Panc1 (cell line): ENCODE results near the gene ATF1.

Source experiments
- POLR2AphosphoS5 ChIP-seq: IDR thresholded peaks from 2 replicates; pipeline ENCODE4 v1.6.1; 2012; ENCODE audit warnings: mild to moderate bottlenecking, low read depth, low read length, moderate library complexity
- TF ChIP-seq, protein P1 (sequence below): fragments of 450-650 bp; IDR thresholded peaks from 2 replicates; pipeline ENCODE4 v1.5.1; 2017; ENCODE audit warnings: mild to moderate bottlenecking
- TF ChIP-seq, protein P2 (sequence below), 2 experiments: IDR thresholded peaks; 2 replicates each; pipeline ENCODE4 v1.6.1; 2011 to 2012; ENCODE audit warnings: low read depth in 2 of 2, control low read depth in 1 of 2, low read length in 1 of 2, mild to moderate bottlenecking in 1 of 2, moderate library complexity in 1 of 2; ENCODE audit not compliant: insufficient read depth in 1 of 2

DNA sequence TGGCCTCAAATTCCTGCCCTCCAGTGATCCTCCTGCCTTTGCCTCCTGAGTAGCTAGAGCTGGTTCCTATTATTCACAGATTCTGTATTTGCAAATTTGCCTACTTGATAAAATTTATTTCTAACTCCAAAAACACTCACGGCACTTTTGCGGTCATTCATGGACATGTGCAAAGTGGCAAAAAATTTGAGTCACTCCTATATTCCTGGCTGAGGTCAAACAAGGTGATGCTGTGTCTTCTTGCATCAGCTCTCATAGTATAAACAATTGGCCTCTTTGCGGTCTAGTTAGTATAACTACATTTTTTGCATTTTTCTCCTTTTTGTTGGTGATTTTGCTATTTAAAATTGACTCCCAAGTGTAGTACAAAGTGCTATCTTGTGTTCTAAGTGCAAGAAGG is 24.7 kb downstream of the ATF1 start:
- TF ChIP-seq, protein P1, sequence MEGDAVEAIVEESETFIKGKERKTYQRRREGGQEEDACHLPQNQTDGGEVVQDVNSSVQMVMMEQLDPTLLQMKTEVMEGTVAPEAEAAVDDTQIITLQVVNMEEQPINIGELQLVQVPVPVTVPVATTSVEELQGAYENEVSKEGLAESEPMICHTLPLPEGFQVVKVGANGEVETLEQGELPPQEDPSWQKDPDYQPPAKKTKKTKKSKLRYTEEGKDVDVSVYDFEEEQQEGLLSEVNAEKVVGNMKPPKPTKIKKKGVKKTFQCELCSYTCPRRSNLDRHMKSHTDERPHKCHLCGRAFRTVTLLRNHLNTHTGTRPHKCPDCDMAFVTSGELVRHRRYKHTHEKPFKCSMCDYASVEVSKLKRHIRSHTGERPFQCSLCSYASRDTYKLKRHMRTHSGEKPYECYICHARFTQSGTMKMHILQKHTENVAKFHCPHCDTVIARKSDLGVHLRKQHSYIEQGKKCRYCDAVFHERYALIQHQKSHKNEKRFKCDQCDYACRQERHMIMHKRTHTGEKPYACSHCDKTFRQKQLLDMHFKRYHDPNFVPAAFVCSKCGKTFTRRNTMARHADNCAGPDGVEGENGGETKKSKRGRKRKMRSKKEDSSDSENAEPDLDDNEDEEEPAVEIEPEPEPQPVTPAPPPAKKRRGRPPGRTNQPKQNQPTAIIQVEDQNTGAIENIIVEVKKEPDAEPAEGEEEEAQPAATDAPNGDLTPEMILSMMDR = no peak
- no peak for TF ChIP-seq POLR2AphosphoS5
- TF ChIP-seq, protein P2, sequence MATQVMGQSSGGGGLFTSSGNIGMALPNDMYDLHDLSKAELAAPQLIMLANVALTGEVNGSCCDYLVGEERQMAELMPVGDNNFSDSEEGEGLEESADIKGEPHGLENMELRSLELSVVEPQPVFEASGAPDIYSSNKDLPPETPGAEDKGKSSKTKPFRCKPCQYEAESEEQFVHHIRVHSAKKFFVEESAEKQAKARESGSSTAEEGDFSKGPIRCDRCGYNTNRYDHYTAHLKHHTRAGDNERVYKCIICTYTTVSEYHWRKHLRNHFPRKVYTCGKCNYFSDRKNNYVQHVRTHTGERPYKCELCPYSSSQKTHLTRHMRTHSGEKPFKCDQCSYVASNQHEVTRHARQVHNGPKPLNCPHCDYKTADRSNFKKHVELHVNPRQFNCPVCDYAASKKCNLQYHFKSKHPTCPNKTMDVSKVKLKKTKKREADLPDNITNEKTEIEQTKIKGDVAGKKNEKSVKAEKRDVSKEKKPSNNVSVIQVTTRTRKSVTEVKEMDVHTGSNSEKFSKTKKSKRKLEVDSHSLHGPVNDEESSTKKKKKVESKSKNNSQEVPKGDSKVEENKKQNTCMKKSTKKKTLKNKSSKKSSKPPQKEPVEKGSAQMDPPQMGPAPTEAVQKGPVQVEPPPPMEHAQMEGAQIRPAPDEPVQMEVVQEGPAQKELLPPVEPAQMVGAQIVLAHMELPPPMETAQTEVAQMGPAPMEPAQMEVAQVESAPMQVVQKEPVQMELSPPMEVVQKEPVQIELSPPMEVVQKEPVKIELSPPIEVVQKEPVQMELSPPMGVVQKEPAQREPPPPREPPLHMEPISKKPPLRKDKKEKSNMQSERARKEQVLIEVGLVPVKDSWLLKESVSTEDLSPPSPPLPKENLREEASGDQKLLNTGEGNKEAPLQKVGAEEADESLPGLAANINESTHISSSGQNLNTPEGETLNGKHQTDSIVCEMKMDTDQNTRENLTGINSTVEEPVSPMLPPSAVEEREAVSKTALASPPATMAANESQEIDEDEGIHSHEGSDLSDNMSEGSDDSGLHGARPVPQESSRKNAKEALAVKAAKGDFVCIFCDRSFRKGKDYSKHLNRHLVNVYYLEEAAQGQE (IDR thresholded peaks at IDR 0.05; ENCODE audit: insufficient read depth in 1 of 2, low read depth in 2 of 2, low read length in 1 of 2) = no peak
